GM19238 (cell line): ENCODE measurements around the gene ZNF580.

Experiments
- DNase-seq: peaks from one replicate; pipeline ENCODE4 v3.0.0; 2011; ENCODE audit warnings: low spot score; ENCODE audit not compliant: insufficient read length

ZNF580 gene

DNA sequence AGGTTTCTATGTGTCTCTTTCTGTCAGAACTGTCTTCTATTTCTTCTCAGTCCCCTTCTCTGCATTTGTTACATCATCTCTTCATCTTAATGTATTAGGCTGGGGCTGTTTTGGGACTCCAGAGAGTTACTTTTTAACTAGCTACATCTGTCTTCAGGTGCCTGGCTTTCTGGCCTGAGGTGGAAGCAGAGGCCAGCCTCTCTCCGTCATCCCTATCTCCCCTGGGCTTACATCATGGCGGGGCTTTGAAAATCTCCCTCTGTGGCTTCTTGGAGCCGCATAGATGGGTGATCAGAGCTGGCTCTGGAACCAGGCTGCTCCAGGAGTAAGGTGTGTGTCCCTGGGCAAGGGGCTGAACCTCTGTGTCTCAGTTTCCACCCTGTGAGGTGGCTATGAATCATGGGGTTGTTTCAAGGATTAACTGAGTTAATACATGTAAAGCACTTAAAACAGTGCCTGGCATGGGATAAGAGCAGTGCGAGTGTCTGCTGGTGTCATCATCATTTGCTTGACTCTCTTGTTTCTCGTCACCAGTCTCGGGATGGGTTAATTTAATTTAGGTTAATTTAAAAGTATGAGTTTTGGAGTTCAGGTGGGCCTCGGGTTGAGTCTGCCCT is 36.2 kb downstream of the ZNF580 start:
- DNase-seq = no peak

DNA sequence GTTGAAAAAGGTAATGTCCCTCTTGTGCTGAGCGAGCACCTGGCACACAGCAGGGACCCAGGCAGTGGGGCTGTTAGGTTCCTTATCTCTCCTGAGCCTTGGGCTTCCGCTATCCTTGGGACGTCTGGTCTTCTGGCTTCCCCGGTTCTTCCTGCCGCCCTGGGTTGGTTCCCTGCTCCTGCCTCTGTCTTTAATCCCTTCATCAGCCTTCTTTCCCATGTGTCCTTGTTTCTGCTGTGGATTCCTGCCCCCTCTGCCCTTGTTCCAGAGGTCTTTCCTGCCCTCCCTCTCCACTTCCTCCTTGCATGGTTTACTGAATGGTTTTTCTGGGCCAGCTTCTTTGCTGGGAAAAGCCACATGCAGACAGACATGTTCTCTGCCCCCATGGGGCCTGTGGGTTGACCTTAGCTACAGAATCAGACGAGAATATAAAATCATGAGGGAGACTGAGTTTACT is 36.8 kb downstream of the ZNF580 start:
- DNase-seq = no peak

DNA sequence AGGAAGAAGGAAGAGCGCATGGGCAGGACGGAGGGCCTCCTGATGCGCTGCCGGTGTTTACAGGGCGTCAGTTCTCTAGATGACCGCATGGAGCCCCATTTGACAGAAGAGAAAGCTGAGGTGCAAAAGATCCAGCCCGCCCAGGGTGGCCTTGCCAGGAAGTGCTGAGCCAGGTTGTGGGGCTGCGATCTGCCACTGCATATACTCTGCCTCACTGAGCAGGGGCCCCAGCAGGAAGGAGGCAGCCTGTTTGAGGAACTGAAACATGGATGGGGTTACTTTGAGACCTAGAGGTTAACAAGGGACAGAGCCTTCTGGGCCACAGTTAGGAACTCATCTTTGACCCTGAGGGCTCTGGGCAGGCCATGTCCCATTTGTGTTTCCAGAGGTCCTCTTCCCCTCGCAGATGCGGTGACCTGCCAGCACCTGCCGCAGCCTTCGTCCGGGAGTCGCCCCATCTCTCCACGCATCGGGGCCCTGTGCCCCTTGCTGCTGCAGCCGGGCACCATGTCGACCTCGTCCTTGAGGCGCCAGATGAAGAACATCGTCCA is 37.4 kb downstream of the ZNF580 start:
- peak; percentile 90 for DNase-seq

DNA sequence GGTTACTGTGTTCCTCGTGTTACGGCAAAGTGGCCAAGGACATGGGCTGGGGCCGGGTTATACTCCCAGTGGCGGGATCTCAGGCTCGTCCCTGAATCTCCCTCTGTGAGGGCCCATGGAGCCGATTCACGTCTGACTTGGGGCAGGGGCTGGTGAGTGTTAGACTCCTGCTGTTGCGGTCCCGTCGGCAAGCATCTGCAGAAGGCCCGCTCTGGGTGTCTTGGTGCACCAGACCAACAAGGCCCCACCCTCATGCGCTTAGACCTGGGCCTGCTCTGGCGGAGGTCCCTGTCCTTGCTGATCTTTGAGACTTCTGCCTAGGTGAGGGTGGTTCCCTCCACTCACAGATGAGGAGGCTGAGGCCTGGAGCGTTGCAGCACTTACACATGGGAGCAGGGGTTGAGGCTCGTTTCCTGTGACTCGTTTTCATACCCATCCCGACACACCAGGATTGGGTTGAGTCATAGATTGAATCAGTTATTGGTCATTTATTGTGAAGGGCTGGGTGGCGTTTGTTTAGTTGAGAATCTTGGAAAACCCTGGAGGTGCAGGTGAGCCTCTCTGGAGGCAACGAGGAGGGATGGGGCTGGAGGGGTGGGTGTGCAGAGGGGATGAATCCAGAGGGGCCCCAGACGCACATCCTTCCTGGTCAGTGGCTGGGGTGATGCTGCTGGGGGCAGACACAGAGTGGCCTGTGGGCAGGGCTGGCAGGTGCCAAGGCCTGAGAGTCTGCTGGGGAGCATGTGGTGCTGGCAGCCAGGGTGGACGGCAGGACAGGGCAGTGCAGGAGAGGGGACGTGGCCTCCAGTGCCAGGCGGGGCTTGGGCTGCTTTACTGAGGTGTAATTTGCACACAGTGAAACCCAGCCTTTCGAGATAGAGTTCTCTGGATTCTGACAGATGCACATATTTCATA is 38.8 kb downstream of the ZNF580 start:
- DNase-seq = no peak

- DNase-seq = no peak
These were observed 39.7 kb downstream of the ZNF580 start for GRCh38 chr19:55680339-55681130.

DNA sequence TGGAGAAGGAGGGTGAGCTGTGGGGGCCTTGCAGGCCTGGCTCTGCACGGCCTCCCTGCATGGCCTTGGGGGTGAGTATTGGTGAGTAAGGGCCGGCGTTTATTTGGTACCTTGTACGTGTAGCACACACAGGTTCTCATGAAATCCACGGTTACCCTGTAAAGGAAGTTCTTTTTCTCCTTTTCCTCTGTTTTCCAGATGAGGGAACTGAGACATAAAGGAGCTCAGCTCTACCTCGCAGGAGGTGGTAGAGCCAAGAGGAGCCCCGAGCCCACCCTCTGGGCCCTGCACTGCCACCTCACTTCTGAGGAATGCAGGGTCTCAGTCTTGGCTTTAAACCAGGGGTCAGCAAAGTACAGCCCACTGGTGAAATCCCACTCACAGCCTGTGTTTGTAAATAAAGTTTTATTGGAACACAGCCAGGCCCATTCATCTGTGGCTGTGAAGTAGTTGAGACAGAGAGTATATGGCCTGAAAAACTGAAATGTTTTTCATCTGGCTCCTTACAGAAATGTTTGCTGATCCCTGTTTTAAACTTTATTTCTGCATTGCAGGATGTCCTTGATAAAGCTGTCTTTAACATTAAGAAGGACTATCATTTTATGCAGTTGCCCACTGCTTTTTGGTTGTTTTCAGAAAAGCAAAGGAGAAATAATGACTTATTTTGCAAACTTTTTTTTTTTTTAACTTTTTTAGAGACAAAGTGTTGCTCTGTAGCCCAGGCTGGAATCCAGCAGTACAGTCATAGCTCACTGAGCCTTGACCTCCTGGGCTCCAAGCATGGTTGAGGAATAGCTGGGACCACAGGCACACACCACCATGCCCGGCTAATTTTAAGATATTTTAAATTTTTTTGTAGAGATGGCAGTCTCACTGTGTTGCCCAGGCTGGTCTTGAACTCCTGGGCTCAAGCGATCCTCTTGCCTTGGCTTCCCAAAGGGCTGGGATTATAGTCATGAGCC is 40.6 kb downstream of the ZNF580 start:
- DNase-seq = no peak

DNA sequence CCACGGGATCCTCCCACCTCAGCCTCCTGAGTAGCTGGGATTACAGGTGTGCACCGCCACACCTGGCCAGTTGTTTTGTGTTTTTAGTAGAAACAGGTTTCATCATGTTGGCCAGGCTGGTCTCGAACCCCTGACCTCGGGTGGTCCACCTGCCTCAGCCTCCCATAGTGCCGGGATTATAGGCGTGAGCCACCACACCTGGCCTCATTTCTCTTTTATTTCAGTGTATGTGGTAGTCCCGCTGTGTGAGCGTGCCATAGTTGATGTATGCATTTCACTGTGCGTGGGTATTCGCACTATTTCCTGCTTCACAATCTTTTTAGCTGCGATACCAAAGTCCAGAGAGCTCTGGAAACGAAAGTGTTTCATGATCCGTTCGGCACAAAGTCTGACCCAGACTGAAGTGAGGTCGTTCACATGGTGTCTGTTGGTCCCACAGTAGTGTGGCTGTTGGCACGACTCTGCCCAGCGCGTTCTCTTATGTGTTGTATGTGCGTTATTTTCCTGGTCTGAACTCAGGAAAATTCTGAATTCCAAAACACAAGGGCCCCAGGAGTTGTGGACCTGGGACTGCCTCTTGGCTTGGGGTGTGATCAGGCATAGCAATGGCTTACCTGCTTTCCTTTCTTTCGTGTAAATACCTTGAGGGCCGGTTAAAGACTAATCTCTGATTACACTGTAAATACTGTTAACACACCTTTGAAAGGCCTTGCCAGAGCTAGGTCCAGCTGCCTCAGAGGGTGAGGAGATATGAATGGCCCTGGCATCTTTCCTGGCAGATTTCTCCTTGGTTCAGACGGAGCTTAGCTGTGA is 42.9 kb downstream of the ZNF580 start:
- DNase-seq = no peak

DNA sequence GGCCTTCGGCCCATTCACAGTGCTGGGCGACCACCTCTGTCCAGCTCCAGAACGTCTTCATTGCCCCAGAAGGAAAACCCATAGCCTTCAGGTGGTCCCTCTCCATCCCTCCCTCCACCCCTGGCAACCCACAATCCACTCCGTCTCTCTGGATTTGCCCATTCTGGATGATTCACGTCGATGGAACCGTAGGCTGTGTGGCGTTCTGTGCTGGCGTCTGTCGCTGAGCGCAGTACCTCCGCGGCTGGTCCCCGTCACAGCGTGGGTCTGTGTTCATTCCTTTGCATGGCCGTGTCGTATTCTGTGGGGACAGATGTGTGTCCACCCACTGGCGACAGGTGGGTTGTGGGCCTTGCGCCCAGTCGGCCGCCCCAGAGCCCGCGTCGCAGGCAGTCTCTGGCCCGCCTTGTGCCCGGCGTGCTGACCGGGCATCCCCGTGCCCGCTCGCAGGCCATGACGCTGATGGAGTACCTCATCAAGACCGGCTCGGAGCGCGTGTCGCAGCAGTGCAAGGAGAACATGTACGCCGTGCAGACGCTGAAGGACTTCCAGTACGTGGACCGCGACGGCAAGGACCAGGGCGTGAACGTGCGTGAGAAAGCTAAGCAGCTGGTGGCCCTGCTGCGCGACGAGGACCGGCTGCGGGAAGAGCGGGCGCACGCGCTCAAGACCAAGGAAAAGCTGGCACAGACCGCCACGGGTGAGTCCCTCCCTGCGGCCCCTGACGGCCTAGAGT is 44.3 kb downstream of the ZNF580 start:
- no peak for DNase-seq

- no peak for DNase-seq
These were observed 45.0 kb downstream of the ZNF580 start for GRCh38 chr19:55685776-55686175.

DNA sequence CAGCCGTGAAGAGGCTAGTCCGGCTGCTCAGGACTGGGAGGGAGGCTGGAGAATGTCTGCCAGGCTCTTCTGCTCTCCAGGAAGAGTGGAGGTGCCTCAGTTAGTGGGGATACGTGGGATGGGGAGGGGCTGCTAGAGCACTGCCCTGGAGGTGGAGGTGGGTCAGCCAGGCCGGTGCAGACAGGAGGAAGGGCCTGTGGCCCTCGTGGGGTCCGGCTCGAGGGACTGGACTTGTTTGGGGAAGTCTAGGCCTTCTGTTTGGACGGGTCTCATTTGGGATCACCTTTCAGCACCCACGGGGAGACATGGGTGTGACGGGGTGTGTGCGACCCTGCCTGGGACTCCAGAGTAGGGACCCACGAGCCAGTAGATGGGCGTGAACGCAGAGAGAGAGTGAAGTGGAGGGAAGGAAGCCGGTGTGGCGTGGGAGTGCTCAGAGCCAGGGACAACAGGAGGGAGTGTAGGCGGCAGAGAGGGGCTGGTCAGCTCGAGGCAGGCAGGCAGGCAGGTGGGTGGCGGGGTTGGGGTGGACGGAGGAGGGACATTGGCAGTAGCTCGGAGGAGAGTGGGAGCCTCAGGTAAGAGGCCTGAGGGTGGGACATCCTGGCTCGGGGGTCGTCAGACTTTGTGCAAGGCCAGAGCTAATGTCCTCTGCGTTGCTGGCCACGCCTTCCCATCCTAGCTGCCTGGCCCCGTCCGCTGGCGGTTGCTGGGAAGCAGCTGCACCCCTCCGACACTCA is 45.7 kb downstream of the ZNF580 start:
- no peak for DNase-seq

GRCh38 chr19:55687281-55688201 is 46.7 kb downstream of the ZNF580 start:
- no peak for DNase-seq

GRCh38 chr19:55688422-55689218 is 47.8 kb downstream of the ZNF580 start:
- no peak for DNase-seq

DNA sequence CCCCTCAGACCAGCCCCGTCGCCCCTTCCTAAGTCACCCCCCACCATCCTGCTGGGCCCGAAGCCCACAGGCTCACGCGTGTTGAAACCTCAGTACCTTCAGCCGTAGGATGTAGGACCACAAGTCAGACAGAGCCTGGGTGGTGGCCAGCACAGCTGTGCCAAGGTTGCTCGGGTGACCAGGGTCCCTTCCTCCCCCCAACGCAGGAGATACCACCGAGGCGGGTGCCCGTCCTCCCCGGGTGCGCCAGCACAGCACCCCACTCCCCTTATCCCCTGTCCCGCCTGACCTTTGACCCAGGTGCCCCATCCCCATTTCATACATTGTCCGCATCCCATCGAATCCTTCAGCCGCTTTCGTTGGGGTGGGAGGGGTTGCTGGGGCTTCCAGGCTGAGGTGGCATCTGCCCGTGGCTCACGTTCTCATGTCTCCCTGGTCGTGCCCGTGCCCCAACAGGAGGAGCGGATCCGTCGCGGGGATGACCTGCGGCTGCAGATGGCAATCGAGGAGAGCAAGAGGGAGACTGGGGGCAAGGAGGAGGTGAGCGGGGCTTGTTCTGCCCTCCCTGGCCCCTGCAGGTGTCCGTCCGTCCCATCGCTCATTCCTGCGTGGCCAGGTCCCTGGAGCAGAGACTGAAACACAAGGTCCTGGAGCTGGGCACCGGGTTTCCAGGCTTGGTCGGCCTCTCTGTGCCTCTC is 48.8 kb downstream of the ZNF580 start:
- DNase-seq = no peak

- no peak for DNase-seq
These were observed 49.4 kb downstream of the ZNF580 start for GRCh38 chr19:55690109-55690768.
